Measurements from ENCODE around the gene YAF2. TPM values are rescaled to one million over a fixed set of nuclear protein-coding genes. Genes with fewer than 3 reads are reported as not detected.

YAF2 gene
- total RNA-seq, 1 donor from 2014 or later: 22.4 TPM

DNA sequence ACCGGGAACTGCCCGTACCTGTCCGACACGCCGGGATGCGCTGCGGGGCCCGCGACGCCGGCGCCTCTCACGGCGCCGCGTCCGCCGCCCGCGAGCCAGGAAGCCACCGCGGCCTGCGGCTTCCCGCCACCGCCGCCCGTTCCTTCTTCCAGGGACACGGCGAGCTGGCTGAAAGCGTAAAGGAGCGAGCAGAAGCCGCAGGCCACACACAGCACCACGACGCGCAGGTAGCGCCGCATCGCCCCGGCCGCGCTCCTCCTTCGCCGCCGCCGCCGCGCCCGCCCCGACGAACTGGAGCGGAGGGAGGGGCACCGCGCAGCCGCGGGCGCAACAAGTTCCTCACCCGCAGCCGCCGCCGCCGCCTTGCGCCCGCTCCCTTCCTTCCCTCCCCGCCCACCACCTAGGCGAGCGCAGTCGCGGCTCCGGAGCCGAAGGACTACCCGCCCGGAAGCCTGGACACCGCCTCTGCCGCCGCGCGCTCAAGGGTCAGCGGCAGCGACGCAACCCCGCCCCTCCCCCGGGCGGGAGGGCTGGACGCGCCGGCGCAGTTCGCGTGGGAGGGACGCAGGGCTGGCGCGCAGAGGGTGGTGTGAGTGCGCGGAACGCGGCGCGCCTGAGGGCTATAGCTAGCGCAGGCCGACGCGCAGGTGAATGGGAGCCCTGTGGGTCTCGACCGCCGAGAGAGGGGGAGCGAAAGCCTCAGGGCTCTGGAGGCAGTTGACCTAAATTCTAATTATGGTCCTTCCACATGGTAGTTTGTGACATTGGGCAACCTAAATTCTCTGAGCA, 93.4 kb downstream of the YAF2 start, which contains the start of gene GXYLT1:
TSS of gene GXYLT1 (minus strand) at position 467 of the 789 bp plus-strand sequence. CDS start at position 239, 228 bp downstream.
- Histone ChIP-seq H3K27ac (peak within 1 kb of the TSS; percentile 46), H3K27me3 (no peaks in the 10 kb centered on the region)
- peak within 1 kb of the TSS; percentile 97 for H3K4me3 Mint-ChIP-seq

DNA sequence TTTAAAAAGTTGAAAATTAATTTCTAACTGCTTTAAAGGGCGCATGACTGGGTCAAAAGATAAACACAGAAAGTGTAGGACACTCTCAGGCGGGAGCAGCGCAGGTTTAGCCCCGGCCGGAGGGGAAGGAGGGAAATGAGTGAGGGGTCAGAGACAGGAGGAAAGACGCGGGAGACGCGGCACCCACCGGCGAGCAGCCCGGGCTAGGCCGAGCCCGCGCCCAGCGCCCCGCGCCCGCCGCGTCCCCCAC, 94.0 kb downstream of the YAF2 start:
- no peak for DNase-seq (ENCODE audit: low spot score)
- peak overlapping the region; percentile 74 for H2AFZ ChIP-seq (replicated peaks)

More for the DNA sequence above, 93.4 kb downstream of the YAF2 start, which contains the start of gene GXYLT1:
- Histone ChIP-seq H3K4me1 (peaks cover 11% of the 10 kb centered on the region), H3F3A (ENCODE audit: low read depth) (peaks cover 22% of the 10 kb centered on the region), H3K9me3 (ENCODE audit: low read depth) (no peaks in the 10 kb centered on the region), H4K20me1 (ENCODE audit: low read depth) (peaks cover 36% of the 10 kb centered on the region), H3K9ac (no peak within 1 kb of the TSS), H2AFZ (replicated peaks) (peak within 1 kb of the TSS; percentile 81), H3K4me3 (peak within 1 kb of the TSS; percentile 83), H3K79me2 (ENCODE audit: low read depth) (peaks cover 43% of the 10 kb centered on the region), H3K4me2 (peak within 1 kb of the TSS; percentile 94), H3K36me3 (no peaks in the 10 kb centered on the region)
- peak; percentile 97 for DNase-seq (ENCODE audit: low spot score)
- TF ChIP-seq, protein P1, sequence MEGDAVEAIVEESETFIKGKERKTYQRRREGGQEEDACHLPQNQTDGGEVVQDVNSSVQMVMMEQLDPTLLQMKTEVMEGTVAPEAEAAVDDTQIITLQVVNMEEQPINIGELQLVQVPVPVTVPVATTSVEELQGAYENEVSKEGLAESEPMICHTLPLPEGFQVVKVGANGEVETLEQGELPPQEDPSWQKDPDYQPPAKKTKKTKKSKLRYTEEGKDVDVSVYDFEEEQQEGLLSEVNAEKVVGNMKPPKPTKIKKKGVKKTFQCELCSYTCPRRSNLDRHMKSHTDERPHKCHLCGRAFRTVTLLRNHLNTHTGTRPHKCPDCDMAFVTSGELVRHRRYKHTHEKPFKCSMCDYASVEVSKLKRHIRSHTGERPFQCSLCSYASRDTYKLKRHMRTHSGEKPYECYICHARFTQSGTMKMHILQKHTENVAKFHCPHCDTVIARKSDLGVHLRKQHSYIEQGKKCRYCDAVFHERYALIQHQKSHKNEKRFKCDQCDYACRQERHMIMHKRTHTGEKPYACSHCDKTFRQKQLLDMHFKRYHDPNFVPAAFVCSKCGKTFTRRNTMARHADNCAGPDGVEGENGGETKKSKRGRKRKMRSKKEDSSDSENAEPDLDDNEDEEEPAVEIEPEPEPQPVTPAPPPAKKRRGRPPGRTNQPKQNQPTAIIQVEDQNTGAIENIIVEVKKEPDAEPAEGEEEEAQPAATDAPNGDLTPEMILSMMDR (IDR thresholded peaks at IDR 0.05): no peak
- peaks cover under 1% of the 10 kb centered on the region for H3K36me3 Mint-ChIP-seq
- peak within 1 kb of the TSS; percentile 90 for H3K27ac Mint-ChIP-seq
- H3K9me3 Mint-ChIP-seq: no peaks in the 10 kb centered on the region
- H3K27me3 Mint-ChIP-seq (ENCODE audit: insufficient read depth, low read depth): no peaks in the 10 kb centered on the region
- peaks cover 30% of the 10 kb centered on the region for H3K4me1 Mint-ChIP-seq

DNA sequence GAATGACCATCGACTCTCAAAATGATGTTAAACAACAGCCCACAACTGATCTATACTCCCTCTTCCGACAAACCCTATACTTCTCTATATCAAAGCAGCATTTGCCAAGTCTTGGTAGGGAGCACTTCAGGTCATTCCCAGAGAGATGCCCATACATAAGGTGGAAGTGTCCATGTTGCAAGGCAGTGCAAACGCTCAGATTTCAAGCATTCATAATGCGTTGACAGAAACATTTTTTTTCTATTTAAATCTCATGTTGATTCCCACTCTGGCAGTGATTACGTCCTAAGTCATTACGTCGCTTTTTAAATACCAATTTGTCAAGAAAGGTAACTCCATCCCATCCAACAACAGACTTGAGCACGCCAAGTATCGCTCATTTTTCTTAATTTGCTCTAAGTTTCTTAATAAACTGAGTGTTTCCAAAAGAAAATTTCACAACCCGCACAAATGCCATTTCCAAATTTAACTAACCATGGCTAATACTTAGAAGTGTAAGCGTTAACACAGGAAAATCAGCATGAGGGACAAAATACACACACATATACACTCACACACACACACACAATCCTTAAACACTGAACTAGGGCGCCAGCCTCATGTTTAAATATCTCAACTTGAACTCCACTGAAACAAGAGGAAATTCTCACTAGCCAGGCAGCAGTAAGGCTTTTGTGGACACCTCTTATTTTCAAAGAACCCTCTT, 94.4 kb downstream of the YAF2 start:
- Histone ChIP-seq H4K20me1 (ENCODE audit: low read depth) (peaks cover 36% of the 10 kb centered on the region), H3K9me3 (ENCODE audit: low read depth) (no peaks in the 10 kb centered on the region), H2AFZ (replicated peaks) (peak overlapping the region; percentile 74), H3K4me2 (peak overlapping the region; percentile 94), H3K9ac (no peak overlapping the region), H3K4me1 (peaks cover 11% of the 10 kb centered on the region), H3K4me3 (peak overlapping the region; percentile 83), H3K36me3 (no peaks in the 10 kb centered on the region), H3K27ac (no peak overlapping the region), H3K79me2 (ENCODE audit: low read depth) (peaks cover 53% of the 10 kb centered on the region), H3F3A (ENCODE audit: low read depth) (peaks cover 22% of the 10 kb centered on the region), H3K27me3 (no peaks in the 10 kb centered on the region)
- TF ChIP-seq EZH2 (IDR thresholded peaks at IDR 0.05): peak; percentile 9
- no peak for TF ChIP-seq EZH2phosphoT487 (IDR thresholded peaks at IDR 0.05)
- Mint-ChIP-seq H3K9me3 (no peaks in the 10 kb centered on the region), H3K27me3 (ENCODE audit: insufficient read depth, low read depth) (no peaks in the 10 kb centered on the region), H3K36me3 (peaks cover 3% of the 10 kb centered on the region), H3K4me1 (peaks cover 30% of the 10 kb centered on the region), H3K4me3 (peak overlapping the region; percentile 97), H3K27ac (peak overlapping the region; percentile 90)
- DNase-seq (ENCODE audit: low spot score): peak; percentile 9

More for the DNA sequence above, 94.0 kb downstream of the YAF2 start:
- Histone ChIP-seq H3K79me2 (ENCODE audit: low read depth) (peaks cover 48% of the 10 kb centered on the region), H3K4me2 (peak overlapping the region; percentile 94), H3K9me3 (ENCODE audit: low read depth) (no peaks in the 10 kb centered on the region), H3K9ac (no peak overlapping the region), H3K4me3 (peak overlapping the region; percentile 83), H3K27me3 (no peaks in the 10 kb centered on the region), H4K20me1 (ENCODE audit: low read depth) (peaks cover 36% of the 10 kb centered on the region), H3K27ac (no peak overlapping the region), H3F3A (ENCODE audit: low read depth) (peaks cover 22% of the 10 kb centered on the region), H3K36me3 (no peaks in the 10 kb centered on the region), H3K4me1 (peaks cover 11% of the 10 kb centered on the region)
- no peaks in the 10 kb centered on the region for H3K9me3 Mint-ChIP-seq
- H3K4me1 Mint-ChIP-seq: peaks cover 30% of the 10 kb centered on the region
- no peaks in the 10 kb centered on the region for H3K27me3 Mint-ChIP-seq (ENCODE audit: insufficient read depth, low read depth)
- H3K4me3 Mint-ChIP-seq: peak overlapping the region; percentile 97
- peaks cover 3% of the 10 kb centered on the region for H3K36me3 Mint-ChIP-seq
- peak overlapping the region; percentile 90 for H3K27ac Mint-ChIP-seq
- no peak for TF ChIP-seq EZH2phosphoT487 (IDR thresholded peaks at IDR 0.05)
- TF ChIP-seq, protein P1 (IDR thresholded peaks at IDR 0.05): no peak
- TF ChIP-seq EZH2 (IDR thresholded peaks at IDR 0.05): no peak
